WTC11 (cell line): ENCODE data around the gene NEURL1B. TPM values are rescaled to one million over a fixed set of nuclear protein-coding genes. Genes with fewer than 3 reads are reported as not detected.

ENCODE experiments used
- ATAC-seq: fragments of 200-7000 bp; cut with Tn5 transposase; 2 replicates; pipeline ENCODE4 v1.10.0; 2021; ENCODE audit warnings: mild to moderate bottlenecking, moderate library complexity
- CTCF ChIA-PET: fragments of 300-600 bp; sonication (Branson Sonifier 250); formaldehyde crosslinking; loops from one replicate; lab custom pipeline; 2021; ENCODE audit warnings: antibody characterized with exemption; lab: Charles Lee
- POLR2A ChIA-PET: fragments of 350-600 bp; sonication (Branson Sonifier 250); formaldehyde crosslinking; loops from one replicate; lab custom pipeline; 2021; ENCODE audit warnings: antibody characterized with exemption; lab: Charles Lee
- DNase-seq: peaks from one replicate; pipeline ENCODE4 v3.0.0; 2021; ENCODE audit warnings: low spot score
- H3K27ac Mint-ChIP-seq: 2 replicates; pipeline ENCODE4 v1.8.0; 2021; ENCODE audit warnings: mixed read lengths
- H3K27me3 Mint-ChIP-seq: 2 replicates; pipeline ENCODE4 v1.8.0; 2021; ENCODE audit warnings: low read depth, mild to moderate bottlenecking, moderate library complexity, mixed read lengths
- H3K36me3 Mint-ChIP-seq: 2 replicates; pipeline ENCODE4 v1.8.0; 2021; ENCODE audit warnings: mixed read lengths
- H3K4me1 Mint-ChIP-seq: 2 replicates; pipeline ENCODE4 v1.8.0; 2022; ENCODE audit warnings: mixed read lengths
- H3K4me3 Mint-ChIP-seq: 2 replicates; pipeline ENCODE4 v1.8.0; 2021; ENCODE audit warnings: mild to moderate bottlenecking, moderate library complexity, mixed read lengths
- H3K9me3 Mint-ChIP-seq: 2 replicates; pipeline ENCODE4 v1.8.0; 2021; ENCODE audit warnings: mixed read lengths
- AFF4 ChIP-seq: sonication (generic); formaldehyde crosslinking; IDR thresholded peaks from 2 replicates; pipeline ENCODE4 v1.8.1; 2023; ENCODE audit warnings: mild to moderate bottlenecking, missing genetic modification reagents, borderline replicate concordance
- AR ChIP-seq: fragments of 250-450 bp; sonication (Bioruptor Pico); IDR thresholded peaks from 2 replicates; pipeline ENCODE4 v1.9.0; 2021; ENCODE audit warnings: mild to moderate bottlenecking
- ATF1 ChIP-seq: sonication (generic); formaldehyde crosslinking; IDR thresholded peaks from 2 replicates; pipeline ENCODE4 v1.8.1; 2023; ENCODE audit warnings: mild to moderate bottlenecking, moderate library complexity, missing genetic modification reagents
- ATF2 ChIP-seq: sonication (generic); formaldehyde crosslinking; IDR thresholded peaks from 2 replicates; pipeline ENCODE4 v1.8.1; 2022; ENCODE audit warnings: low read depth, missing genetic modification reagents, borderline replicate concordance
- ATF6 ChIP-seq: sonication (generic); formaldehyde crosslinking; IDR thresholded peaks from 2 replicates; pipeline ENCODE4 v1.8.1; 2023; ENCODE audit warnings: mild to moderate bottlenecking, missing genetic modification reagents
- FOXK1 ChIP-seq: sonication (generic); formaldehyde crosslinking; IDR thresholded peaks from 2 replicates; pipeline ENCODE4 v1.8.0; 2022; ENCODE audit warnings: mild to moderate bottlenecking, moderate library complexity, missing genetic modification reagents
- GABPB1 ChIP-seq: sonication (generic); formaldehyde crosslinking; IDR thresholded peaks from 2 replicates; pipeline ENCODE4 v1.8.1; 2023; ENCODE audit warnings: mild to moderate bottlenecking, missing genetic modification reagents
- HMGXB4 ChIP-seq: sonication (generic); formaldehyde crosslinking; IDR thresholded peaks from 2 replicates; pipeline ENCODE4 v1.8.1; 2023; ENCODE audit warnings: mild to moderate bottlenecking, moderate library complexity, missing genetic modification reagents
- NR2C2 ChIP-seq: sonication (generic); formaldehyde crosslinking; IDR thresholded peaks from 2 replicates; pipeline ENCODE4 v1.8.0; 2022; ENCODE audit warnings: mild to moderate bottlenecking, missing genetic modification reagents
- OVOL2 ChIP-seq: fragments of 250-450 bp; sonication (Bioruptor Pico); IDR thresholded peaks from 2 replicates; pipeline ENCODE4 v1.9.0; 2021; ENCODE audit warnings: mild to moderate bottlenecking, borderline replicate concordance
- PRRX2 ChIP-seq: fragments of 250-450 bp; sonication (Bioruptor Pico); IDR thresholded peaks from 2 replicates; pipeline ENCODE4 v1.8.0; 2021; ENCODE audit warnings: mild to moderate bottlenecking
- RELA ChIP-seq: sonication (generic); formaldehyde crosslinking; IDR thresholded peaks from 2 replicates; pipeline ENCODE4 v1.8.1; 2022; ENCODE audit warnings: missing genetic modification reagents, mild to moderate bottlenecking, borderline replicate concordance
- RORB ChIP-seq: fragments of 250-450 bp; sonication (Bioruptor Pico); IDR thresholded peaks from 2 replicates; pipeline ENCODE4 v1.9.0; 2021; ENCODE audit warnings: mild to moderate bottlenecking
- ZBTB43 ChIP-seq: sonication (generic); formaldehyde crosslinking; IDR thresholded peaks from 2 replicates; pipeline ENCODE4 v1.8.1; 2023; ENCODE audit warnings: mild to moderate bottlenecking, missing genetic modification reagents
- ZNF219 ChIP-seq: sonication (generic); formaldehyde crosslinking; IDR thresholded peaks from 2 replicates; pipeline ENCODE4 v1.8.0; 2023; ENCODE audit warnings: missing genetic modification reagents, mild to moderate bottlenecking, borderline replicate concordance
- ZNF317 ChIP-seq: sonication (generic); formaldehyde crosslinking; IDR thresholded peaks from 2 replicates; pipeline ENCODE4 v1.8.1; 2023; ENCODE audit warnings: low read depth, mild to moderate bottlenecking, moderate library complexity, missing genetic modification reagents, borderline replicate concordance
- ZNF396 ChIP-seq: fragments of 250-450 bp; sonication (Bioruptor Pico); IDR thresholded peaks from 2 replicates; pipeline ENCODE4 v1.8.0; 2021; ENCODE audit warnings: mild to moderate bottlenecking, moderate library complexity, borderline replicate concordance
- ZNF416 ChIP-seq: fragments of 250-450 bp; sonication (Bioruptor Pico); IDR thresholded peaks from 2 replicates; pipeline ENCODE4 v1.9.0; 2021; ENCODE audit warnings: mild to moderate bottlenecking, inconsistent platforms
- total RNA-seq: library from RNA; stranded (reverse); gene quantifications from 3 replicates; pipeline ENCODE4 v1.2.3, GENCODE V29; 2021

Gene NEURL1B
- total RNA-seq, 1 experiment from 2014 or later: 9.8 TPM

GRCh38 chr5:172634106-172634899 lies 6.8 kb upstream of the NEURL1B start:
- DNase-seq (no peak), ATAC-seq (no peak)
- no peak overlapping the region for H3K27ac Mint-ChIP-seq
- H3K4me3 Mint-ChIP-seq: no peak overlapping the region
- no peaks in the 10 kb centered on the region for H3K36me3 Mint-ChIP-seq
- peaks cover 31% of the 10 kb centered on the region for H3K4me1 Mint-ChIP-seq
- POLR2A ChIA-PET: no interaction called here
- H3K9me3 Mint-ChIP-seq: no peaks in the 10 kb centered on the region
- H3K27me3 Mint-ChIP-seq: peaks cover 7% of the 10 kb centered on the region
- TF ChIP-seq RORB (CRISPR knock-in tag) (no peak), ZNF396 (CRISPR knock-in tag) (no peak), HMGXB4 (no peak), RELA (CRISPR knock-in tag) (no peak)
- CTCF ChIA-PET: no interaction called here

- Mint-ChIP-seq H3K27ac (no peak overlapping the region), H3K9me3 (no peaks in the 10 kb centered on the region)
- CTCF ChIA-PET: no interaction called here
- no peak for ATAC-seq
- no peak for TF ChIP-seq AR (CRISPR knock-in tag)
- no peak for TF ChIP-seq ZBTB43 (CRISPR knock-in tag)
- TF ChIP-seq OVOL2 (CRISPR knock-in tag): no peak
- TF ChIP-seq ATF6 (CRISPR knock-in tag): no peak
- TF ChIP-seq ZNF416 (CRISPR knock-in tag): no peak
- TF ChIP-seq PRRX2 (CRISPR knock-in tag): no peak
- no peak for TF ChIP-seq AFF4 (CRISPR knock-in tag)
- TF ChIP-seq FOXK1 (CRISPR knock-in tag): no peak
- no peak for TF ChIP-seq ZNF317 (CRISPR knock-in tag)
- TF ChIP-seq NR2C2 (CRISPR knock-in tag): no peak
- no peak for TF ChIP-seq ZNF219 (CRISPR knock-in tag)
- TF ChIP-seq ATF1 (CRISPR knock-in tag): no peak
- TF ChIP-seq GABPB1: no peak
- TF ChIP-seq ATF2 (CRISPR knock-in tag): no peak
- TF ChIP-seq, all 79 proteins: peak for 0
- POLR2A ChIA-PET: no interaction called here
- H3K27me3 Mint-ChIP-seq: peaks cover 15% of the 10 kb centered on the region
- H3K4me1 Mint-ChIP-seq: peaks cover 34% of the 10 kb centered on the region
- no peak overlapping the region for H3K4me3 Mint-ChIP-seq
- no peaks in the 10 kb centered on the region for H3K36me3 Mint-ChIP-seq
- no peak for DNase-seq
These were observed 6.0 kb upstream of the NEURL1B start for GRCh38 chr5:172635038-172635437.
